HG03442 (cell line): ENCODE results near the gene PRDM16.

ENCODE experiments used
- ATAC-seq: cut with Tn5 transposase; IDR thresholded peaks from one replicate; pipeline ENCODE4 v1.9.1; 2021; ENCODE audit warnings: mild to moderate bottlenecking, moderate library complexity; ENCODE audit not compliant: unreplicated experiment

The PRDM16 gene

DNA sequence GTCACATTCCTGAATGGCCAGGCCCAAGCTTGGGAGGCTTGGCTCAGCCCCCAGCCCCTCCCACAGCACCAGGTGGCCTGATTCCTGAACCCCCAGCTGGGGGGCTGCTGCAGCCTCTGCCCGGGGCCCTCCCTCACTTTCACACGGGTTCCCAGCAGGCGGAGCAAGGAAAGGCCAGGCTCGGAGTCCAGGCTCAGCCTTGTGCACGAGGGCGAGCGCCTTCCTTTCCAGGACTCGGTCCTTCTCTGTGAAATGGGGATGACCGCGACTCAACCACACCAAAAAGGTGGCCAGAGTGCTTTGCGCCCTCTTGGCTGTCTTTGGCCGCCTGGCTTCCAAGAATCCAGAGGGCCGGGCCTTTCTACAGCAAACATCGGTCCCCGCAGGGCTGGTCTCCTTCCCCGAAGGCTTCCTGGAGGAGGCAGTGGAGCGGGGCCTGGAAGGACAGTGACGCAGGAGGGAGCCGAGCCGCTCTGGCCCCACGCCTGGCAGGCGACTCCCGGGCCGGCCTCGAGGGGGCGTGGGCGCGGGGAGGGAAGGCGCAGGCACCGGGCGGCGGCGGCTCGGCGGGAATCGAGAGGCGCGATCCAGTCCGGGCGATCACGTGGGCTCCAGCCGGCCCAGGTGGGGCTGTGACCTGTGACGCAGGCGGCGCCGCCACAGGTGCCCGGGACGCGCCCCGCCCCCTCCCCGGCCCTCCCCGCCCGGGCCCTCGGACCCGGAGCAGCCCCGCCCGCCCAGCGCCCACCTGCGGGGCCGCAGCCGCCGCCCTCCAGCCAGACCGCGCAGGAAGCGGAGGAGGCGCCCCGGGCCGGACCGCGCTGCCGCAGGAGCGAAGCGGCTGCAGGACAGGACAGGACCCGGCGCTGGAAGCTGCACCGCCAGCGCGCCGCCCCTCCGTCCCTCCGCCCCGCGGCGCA lies 385.1 kb downstream of the PRDM16 start, which contains the start of gene ARHGEF16:
ARHGEF16 (plus strand) TSS at position 775 of the 920 bp plus-strand sequence. CDS start 8,420 bp downstream, outside the sequence.
- ATAC-seq: no peak

DNA sequence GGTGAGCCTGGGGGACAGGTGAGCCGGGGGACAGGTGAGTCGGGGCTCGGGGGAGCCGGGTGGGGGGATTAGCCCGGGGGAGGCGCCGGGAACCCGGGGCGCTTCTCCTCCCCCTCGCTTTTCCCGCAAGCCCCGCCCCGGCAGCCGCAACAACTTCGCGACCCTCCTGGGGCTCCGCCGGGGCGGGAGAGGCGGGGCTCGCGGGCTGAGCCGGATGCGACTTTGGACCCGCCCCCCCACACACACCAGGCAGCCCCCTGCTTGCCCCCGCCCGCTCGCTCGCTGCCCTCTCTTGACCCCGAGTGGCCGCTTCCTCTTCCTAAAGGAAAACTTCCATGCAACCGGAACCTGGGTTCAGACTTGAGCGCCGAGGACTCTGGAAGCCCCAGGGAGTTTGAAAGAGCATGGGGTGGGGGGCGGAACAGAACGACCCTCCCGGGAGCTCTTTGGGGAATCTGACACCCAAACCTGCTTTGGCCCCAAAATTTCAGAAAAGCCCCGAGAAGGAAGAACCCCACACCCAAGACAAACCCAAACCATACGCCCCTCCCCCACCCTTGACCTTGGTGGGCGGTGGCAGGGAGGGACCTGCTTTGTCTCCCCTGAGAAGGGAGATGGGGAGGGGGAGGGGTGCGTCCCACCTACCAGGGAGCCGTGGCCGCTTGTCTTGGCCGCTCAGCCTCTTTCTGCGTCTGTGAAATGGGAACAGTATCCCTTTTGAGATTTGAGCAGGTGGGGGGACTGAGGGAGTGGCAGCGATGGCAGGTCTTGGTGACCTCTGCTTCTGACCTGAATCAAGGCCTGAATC lies 386.0 kb downstream of the PRDM16 start:
- ATAC-seq: no peak

DNA sequence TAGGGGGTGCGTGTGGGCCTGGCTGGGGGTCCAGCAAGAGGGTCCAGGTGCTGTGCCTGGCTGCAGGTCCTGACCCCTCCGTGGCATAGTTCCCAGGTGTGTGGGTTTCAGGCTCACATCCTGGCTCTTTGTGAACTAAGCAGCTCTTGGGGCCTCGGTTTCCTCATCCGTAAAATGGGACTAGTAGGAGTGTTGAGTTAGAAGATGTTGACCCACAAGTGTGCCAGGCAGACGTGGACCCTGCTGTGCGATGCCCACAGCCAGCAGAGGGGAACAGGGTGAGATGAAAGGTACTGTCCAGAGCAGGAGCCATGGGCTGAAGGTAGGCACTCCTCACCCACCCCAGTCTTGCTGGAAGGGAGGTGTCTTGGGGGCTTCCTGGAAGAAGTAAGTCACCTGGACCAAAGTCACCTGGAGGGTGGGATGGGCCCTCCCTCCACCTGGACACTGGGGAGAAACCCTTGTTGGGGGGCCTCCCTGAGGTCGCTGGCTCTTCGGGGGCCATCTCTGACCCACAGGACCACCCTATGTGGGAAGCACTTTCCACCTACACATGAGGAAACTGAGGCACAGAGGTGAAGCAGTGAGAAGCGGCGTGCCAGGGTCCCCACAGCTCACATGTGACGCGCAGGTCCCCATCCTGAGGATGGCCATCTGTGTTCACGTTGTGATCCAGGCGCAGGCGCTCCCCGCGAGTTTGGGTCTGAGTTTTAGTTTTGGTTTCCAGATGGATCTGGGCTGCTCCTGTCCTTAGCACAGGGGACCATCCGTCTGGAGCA lies 386.9 kb downstream of the PRDM16 start:
- no peak for ATAC-seq

- no peak for ATAC-seq
Observed at GRCh38 chr1:3456449-3456963, 387.5 kb downstream of the PRDM16 start.

DNA sequence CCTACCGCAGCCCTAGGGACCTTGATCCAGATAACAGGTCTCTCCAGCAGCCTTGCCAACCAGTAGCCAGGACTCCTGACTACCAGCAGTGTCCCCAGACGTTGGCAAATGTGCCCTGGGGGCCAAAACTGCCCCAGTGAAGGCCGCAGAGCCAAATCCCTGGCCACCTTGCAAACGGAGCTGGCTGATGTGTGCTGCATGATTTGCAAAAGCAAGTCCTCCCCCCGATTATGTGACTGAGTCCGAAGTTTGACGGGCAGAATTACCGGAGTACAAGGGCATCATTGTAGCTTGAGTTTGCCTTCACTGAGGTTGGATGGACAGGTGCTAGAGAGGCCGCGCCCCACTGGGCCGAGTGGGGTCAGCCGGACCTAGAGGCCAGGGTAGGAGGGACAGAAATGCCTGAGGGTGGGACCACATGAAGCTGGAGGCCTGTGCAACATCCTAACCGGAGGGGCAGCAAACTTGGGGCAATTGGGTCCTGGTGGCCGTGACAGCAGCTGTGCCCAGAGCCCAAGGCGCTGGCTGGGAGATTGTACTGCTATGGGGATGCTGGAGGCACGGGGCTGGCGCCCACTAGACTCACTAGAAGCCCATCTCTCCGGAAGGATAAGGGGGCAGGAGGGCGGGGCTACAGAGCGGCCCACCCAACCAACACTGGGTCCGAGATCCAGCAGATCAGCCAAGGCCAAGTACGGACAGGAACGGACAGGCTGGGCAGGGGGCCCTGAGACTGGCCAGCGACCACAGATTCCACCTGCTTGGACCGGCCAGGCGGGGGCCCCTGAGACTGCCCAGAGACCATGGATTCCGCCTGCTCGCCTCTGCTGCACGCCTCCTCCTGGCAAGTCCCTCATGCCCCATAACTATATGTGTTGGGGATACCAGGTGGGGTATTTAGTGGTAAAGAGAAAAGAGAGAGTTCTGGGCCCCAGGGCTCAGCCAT lies 388.2 kb downstream of the PRDM16 start:
- ATAC-seq: no peak

- no peak for ATAC-seq
Observed at GRCh38 chr1:3457910-3458883, 389.2 kb downstream of the PRDM16 start.

DNA sequence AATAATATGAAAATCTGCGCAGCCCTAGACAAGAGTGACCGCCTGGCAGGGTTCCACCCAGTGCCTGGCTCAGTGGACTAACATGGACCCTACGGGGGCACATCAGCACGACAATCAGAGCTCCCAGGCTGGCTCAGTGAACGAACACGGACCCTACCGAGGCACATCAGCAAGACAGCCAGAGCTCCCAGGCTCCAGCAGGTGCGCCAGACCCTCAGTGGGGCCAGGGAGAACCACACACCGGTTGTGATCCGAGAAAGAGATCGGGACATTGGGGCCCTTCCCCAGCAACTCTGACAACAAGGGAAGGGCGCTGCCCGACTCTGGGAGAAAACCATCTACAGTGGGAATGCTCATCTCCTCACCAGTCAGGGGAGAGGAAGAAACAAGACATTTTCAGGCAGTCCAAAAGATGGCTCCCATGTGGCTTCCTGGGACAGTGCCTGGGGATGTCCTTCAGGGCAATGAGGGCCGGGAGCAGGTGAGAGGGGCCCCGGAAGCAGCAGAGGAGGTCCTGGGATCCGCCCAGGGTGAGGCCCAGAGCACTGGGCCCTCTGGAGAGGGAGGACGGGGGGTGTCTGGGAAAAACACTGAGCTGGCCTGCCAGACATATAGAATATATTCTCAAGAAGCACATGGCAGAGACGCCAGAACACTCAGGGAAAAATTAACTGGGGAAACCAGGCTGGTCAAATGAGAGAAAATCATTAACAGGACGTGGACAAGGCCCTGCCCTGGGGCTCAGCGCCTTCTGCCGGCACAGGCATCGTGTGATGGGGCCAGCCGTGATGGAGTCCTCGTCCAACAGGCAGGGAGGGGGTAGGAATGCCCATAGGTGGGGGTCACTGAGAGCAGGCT lies 390.3 kb downstream of the PRDM16 start:
- no peak for ATAC-seq

DNA sequence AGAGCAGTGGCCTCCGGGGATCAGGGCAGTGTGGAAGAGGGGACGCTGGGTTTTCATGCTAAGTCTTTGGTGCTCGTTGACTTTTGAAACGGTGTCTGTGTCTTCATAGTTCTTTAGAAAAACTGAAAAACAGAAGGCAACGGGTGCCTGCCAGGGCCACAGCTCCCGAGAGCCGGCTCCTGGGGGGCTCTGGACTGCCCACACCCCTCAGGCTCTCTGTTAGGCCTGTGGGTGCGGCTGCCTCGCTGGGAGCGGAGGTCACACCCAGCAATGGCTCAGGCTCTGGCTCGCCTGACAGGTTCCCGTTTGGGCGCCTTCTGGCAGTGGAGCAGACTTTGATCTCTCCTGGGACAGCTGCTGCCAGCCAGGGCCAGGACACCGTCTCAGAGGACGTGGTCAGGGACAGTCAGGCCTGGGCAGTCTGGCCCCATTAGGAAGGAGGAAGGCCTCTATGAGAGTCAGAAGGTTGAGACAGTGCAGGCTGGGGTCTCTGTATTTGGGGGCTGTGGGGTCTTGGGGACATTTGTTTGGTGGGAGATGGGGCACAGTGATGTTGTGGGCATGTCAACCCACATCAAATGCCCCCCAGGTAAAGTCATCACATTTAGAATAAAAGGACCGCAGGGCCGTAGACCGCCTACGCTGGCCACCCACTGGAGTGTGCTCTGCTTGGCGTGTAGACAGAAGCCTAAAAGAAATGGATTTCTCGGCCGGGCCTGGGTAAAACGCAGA lies 391.1 kb downstream of the PRDM16 start:
- ATAC-seq: no peak

DNA sequence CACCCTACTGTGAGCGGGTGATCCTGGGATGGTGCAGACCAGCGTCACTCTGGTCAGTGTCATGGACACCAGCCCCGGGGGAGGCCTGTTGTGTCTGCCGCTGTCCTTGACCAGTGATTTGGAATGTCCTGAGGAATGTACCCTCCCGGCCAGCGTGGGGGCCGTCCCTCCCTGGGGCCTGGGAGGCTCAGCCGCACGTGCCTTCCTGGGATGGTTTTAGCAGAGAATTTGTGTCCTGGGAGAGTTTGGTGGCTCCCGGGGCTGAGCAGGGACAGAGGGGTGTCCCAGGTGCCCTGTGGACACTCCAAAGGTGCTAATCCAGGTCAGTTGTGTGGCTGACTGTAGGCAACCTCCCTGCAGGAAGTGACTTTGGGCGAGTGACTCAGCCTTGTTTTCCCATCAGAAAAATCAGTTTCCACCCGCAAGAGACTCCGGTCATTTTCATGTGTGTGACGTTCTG lies 391.7 kb downstream of the PRDM16 start:
- ATAC-seq: no peak

GRCh38 chr1:3461238-3461933 lies 392.4 kb downstream of the PRDM16 start:
- ATAC-seq: no peak

- ATAC-seq: no peak
Observed at GRCh38 chr1:3461934-3462275, 392.9 kb downstream of the PRDM16 start.

DNA sequence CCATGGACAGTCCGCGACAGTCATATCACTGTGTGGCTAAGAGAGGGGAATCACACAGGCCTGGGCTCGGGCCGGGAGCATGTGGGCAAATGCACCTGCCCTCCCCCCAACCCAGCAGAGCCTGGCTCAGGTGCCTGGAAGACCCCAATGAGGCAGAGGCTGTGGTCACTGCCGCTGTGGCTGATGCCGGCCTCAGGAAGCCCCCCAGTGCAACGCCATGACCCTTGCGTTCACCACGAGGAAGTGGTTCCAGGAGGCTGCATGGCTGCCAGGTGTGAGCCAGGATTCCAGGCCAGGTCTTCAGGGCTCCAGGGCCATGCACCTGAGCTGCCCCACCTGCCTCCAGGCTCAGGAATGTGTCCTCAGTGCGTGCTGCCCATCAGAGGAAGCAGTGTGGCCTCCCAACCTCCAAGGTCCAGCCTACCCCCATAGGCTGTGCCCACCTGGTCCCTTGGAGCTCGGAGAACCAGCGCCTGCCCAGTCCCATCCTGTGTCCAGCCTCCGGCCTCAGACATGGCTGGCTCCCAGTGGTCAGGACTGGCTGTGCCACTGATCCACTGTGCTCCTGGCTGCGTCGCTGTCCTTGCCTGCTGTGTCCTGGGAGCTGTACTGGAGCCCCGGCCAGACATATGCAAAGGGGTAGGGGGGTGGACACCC lies 393.5 kb downstream of the PRDM16 start:
- ATAC-seq: no peak

DNA sequence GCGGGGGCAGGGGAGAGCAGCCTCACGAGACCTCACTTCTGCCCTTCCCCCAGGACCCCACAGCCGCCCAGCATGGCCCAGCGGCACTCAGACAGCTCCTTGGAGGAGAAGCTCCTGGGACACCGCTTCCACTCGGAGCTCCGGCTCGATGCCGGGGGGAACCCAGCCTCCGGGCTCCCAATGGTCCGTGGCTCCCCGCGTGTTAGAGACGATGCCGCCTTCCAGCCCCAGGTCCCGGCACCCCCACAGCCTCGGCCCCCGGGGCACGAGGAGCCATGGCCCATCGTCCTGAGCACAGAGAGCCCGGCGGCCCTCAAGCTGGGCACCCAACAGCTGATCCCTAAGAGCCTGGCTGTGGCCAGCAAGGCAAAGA lies 394.0 kb downstream of the PRDM16 start:
- no peak for ATAC-seq

DNA sequence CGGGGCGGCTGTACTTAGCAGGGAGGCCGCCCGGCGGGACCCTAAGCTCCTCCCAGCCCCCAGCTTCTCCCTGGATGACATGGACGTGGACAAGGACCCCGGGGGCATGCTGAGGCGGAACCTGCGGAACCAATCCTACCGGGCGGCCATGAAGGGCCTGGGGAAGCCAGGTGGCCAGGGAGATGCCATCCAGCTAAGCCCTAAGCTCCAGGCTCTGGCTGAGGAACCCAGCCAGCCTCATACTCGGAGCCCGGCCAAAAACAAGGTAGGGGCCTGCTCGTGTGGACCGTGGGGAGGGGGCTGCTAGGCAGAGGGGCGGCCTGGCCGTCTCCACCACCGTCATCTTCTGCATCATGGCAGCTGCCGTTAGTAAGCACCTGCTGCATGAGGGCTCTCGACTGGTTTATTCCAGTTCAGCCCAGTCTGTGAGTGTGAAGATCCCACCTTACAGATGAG lies 394.4 kb downstream of the PRDM16 start:
- no peak for ATAC-seq

GRCh38 chr1:3463891-3464648 lies 395.1 kb downstream of the PRDM16 start:
- ATAC-seq: no peak
